Inferior parietal cortex (tissue), 1 donor: ENCODE results near the gene EP400.
"Not testable (repeated sequence)": the region's sequence is repeated elsewhere in the genome, so short reads cannot be mapped to it uniquely, and the experiment has no call there.

Experiments
- DNase-seq: peaks from one replicate; pipeline ENCODE4 v3.0.0-alpha.2; 2016; ENCODE audit errors: extremely low spot score

Gene EP400

DNA sequence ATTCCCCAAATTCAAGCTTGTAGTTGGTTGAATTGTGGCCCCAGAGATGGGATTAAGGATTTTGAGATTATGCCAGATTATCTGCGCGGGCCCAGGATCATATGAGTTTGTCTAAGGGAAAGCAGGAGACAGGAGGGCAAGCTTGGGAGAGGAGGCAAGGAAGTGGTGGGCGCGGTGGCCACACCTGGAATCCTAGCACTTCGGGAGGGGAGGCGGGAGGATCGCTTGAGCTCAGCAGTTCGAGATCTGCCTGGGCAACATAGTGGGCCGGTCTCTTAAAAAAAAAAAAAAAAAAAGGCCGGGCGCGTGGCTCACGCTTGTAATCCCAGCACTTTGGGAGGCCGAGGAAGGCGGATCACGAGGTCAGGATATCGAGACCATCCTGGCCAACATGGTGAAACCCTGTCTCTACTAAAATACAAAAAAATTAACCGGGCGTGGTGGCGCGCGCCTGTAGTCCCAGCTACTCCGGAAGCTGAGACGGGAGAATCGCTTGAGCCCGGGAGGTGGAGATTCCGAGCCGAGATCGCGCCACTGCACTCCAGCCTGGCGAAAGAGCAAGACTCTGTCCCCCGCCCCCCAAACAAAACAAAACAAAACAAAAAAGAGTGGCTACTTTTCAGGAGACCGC is 21.5 kb upstream of the EP400 start:
- no peak for DNase-seq

GRCh38 chr12:131928711-131929580 is 20.8 kb upstream of the EP400 start, which contains the start of gene PUS1:
Gene PUS1 (plus strand): TSS chr12:131929276. CDS start chr12:131929723, 447 bp downstream.
- peak; percentile 96 for DNase-seq

DNA sequence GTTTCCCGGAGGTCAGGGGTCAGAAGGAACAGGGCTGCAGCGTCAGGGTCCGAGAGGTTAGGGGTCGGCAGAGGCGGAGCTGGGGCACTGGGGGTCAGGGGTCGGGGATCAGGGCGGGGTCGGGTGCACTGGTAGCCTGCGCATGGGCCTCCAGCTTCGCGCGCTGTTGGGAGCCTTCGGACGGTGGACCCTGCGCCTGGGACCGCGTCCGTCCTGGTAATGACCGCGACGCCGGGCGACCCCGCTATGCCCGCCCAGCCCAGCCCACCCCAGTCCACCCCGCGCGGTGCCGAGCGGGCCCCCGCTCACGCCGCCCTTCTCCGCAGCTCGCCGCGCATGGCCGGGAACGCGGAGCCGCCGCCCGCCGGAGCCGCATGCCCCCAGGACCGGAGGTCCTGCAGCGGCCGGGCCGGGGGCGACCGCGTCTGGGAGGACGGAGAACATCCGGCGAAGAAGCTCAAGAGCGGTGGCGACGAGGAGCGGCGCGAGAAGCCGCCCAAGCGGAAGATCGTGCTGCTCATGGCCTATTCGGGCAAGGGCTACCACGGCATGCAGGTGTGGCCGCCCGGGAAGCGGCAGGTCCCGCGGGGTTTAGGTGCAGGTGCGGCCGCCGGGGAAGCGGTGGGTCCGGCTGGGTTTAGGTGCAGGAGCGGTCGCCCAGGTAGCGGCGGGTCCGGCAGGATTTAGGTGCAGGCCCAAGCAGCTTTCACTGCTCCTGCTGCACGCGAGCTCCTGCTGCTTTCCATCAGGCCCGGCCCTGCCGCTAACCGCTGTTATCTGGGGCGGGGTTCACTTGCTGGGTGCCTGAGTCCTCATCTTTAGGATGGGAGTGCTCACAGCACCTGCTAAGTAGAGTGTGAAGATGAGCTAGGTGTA is 19.9 kb upstream of the EP400 start:
- DNase-seq, result no peak

GRCh38 chr12:131930510-131930909 is 19.2 kb upstream of the EP400 start:
- no peak for DNase-seq

- DNase-seq, result no peak
Observed at GRCh38 chr12:131933387-131933786, 16.4 kb upstream of the EP400 start.

- DNase-seq, result no peak
Observed at GRCh38 chr12:131934535-131934934, 15.2 kb upstream of the EP400 start.

DNA sequence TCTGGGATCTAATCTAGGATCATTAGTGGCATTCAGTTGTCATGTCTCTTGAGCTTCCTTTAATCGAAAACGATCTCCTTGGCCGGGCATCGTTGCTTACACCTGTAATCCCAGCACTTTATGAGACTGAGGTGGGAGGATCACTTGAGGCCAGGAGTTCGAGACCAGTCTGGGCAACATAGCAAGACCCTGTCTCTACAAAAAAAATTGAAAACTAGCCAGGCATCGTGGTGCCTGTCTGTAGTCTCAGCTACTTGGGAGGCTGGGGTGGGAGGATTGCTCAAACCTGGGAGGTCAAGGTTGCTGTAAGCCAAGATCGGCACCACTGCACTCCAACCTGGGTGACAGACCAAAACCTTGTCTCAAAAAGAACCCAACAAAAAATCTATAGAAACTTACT is 11.7 kb upstream of the EP400 start:
- no peak for DNase-seq

DNA sequence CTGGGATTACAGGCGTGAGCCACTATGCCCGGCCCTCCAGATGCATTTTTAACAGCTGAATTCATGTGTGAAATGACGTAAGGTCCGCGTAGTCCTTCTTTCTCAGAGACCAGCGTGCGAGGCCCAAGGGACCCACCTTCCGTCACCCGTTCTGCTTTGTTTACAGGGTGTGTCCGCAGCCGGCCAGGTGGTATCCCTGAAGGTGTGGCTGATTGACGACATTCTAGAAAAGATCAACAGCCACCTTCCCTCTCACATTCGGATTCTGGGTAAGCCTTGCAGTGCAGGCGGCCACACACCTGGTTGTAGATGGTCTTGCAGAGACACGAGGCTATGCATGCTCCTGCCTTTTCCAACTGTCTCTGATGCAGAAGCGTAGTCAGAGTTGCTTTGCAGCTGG is 10.7 kb upstream of the EP400 start:
- no peak for DNase-seq

DNA sequence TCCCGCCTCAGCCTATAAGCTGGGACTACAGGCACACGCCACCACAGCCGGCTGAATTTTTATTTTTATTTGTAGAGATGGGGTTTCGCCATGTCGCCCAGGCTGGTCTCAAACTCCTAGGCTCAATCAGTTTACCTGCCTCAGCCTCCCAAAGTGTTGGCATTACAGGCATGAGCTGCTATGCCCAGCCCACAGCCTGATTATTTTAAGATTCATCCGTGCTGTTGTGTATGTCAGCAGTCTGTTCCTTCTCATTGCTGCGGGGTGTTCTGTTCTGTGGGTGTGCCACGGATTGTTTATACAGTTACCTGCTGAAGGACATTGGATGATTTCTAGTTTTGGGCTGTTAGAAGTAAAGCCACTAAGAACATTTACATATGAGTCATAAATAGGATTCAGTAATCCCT is 9.6 kb upstream of the EP400 start:
- no peak for DNase-seq

DNA sequence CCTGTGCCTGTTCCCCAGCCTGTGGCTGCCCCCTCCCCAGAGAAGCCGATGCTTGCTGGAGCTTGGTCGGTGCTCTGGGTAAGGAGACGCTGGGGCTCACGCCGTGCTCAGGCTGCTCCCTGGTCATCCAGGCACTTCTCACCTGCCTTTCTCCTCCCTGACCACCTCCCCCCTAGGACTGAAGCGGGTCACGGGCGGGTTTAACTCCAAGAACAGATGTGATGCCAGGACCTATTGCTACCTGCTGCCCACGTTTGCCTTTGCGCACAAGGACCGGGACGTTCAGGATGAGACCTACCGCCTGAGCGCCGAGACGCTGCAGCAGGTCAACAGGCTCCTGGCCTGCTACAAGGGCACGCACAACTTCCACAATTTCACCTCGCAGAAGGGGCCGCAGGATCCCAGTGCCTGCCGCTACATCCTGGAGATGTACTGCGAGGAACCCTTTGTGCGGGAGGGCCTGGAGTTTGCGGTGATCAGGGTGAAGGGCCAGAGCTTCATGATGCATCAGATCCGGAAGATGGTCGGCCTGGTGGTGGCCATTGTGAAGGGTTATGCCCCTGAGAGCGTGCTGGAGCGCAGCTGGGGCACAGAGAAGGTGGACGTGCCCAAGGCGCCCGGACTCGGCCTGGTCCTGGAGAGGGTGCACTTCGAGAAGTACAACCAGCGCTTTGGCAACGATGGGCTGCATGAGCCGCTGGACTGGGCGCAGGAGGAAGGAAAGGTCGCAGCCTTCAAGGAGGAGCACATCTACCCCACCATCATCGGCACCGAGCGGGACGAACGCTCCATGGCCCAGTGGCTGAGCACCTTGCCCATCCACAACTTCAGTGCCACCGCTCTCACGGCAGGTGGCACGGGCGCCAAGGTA is 8.4 kb upstream of the EP400 start:
- DNase-seq, result no peak

- DNase-seq, result no peak
Observed at GRCh38 chr12:131941987-131942341, 7.8 kb upstream of the EP400 start.

GRCh38 chr12:131942671-131943070 is 7.1 kb upstream of the EP400 start:
- DNase-seq, result no peak

- DNase-seq, result no peak
Observed at GRCh38 chr12:131943389-131943788, 6.4 kb upstream of the EP400 start.

DNA sequence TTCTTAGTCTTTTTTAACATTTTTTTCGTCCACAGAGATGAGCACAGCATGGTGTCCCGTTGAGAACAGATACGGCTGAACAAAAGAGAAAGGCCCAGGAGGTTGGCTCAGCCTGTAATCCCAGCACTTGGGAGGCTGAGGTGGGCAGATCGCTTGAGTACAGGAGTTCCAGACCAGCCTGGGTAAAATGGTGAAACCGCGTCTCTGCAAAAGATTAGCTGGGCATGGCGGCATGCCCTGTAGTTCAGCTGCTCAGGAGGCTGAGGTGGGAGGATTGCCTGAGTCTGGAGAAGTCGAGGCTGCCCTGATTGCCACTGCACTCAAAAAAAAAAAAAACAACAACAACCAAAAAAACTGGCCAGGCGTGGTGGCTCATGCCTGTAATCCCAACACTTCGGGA is 5.9 kb upstream of the EP400 start:
- DNase-seq, result no peak

- DNase-seq, result no peak
Observed at GRCh38 chr12:131944601-131945251, 5.0 kb upstream of the EP400 start.

GRCh38 chr12:131946757-131947156 is 3.0 kb upstream of the EP400 start:
- no peak for DNase-seq

- no peak for DNase-seq
Observed at GRCh38 chr12:131947482-131948027, 2.2 kb upstream of the EP400 start.

DNA sequence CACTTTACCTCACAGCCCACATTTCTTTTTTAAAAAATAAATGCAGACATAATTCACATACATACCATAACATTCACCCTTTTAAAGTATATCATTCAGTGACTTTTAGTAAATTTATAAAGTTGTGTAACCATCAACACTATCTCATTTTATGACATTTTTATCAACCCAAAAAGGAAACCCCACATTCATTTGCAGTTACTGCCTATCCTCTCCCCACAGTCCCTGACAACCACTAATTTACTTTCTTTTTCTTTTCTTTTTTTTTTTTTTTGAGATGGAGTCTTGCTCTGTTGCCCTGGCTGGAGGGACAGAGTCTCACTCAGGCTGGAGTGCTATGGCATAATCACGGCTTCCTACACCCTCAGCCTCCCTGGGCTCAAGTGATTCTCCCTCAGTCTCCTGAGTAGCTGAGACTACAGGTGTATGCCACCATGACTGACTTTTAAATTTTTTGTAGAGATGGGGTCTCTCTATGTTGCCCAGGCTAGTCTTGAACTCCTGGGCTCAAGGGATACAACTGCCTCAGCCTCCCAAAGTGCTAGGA is 1.5 kb upstream of the EP400 start:
- DNase-seq, result no peak

DNA sequence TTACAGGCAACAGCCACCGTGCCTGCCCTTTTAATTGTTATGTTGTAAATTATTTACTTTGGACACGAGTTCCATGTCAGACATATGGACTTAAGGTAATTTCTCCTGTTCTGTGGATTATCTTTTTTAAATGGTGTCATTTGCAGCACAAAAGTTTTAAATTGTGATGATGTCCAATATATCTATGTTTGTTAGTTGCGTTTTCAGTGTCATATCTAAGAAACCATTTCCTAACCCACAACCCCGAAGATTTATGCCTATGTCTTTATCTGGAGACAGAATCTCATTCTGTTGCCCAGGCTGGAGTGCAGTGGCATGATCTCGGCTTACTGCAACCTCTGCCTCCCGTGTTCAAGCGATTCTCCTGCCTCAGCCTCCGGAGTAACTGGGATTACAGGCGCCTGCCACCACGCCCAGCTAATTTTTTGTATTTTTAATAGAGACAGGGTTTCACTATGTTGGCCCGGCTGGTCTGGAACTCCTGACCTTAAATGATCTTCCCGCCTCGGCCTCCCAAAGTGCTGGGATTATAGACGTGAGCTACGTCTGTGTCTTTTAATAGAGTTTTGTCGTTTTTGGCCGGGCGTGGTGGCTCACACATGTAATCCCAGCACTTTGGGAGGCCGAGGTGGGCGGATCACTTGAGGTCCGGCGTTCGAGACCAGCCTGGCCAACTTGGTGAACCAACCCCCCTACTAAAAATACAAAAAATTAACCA is 870 bp upstream of the EP400 start:
- DNase-seq, result not testable (repeated sequence)
